22Rv1 (cell line): ENCODE data around the gene DTNB.

ENCODE experiments used
- CTCF ChIP-seq: fragments of 450-650 bp; IDR thresholded peaks from 2 replicates; pipeline ENCODE4 v1.5.1; 2017; ENCODE audit warnings: mild to moderate bottlenecking
- ZFX ChIP-seq: fragments of 450-650 bp; IDR thresholded peaks from 2 replicates; pipeline ENCODE4 v1.6.1; 2017; ENCODE audit warnings: antibody characterized with exemption, borderline replicate concordance

GRCh38 chr2:25585189-25585588 lies 88.2 kb downstream of the DTNB start:
- TF ChIP-seq CTCF (no peak), ZFX (no peak)
